Activated CD8-positive, alpha-beta T cell treated with anti-CD3 and anti-CD28 coated beads for 36 hours (primary cell): ENCODE data around the gene ELFN2. TPM values are rescaled to one million over a fixed set of nuclear protein-coding genes. Genes with fewer than 3 reads are reported as not detected.

Experiments
- ATAC-seq: fragments of 200-7000 bp; cut with Tn5 transposase; one replicate; pipeline ENCODE4 v1.10.0; 2021; ENCODE audit warnings: mild to moderate bottlenecking, moderate library complexity
- CTCF ChIA-PET: fragments of 350-600 bp; sonication (Branson Sonifier 250); formaldehyde crosslinking; loops from one replicate; lab custom pipeline; 2021; ENCODE audit warnings: antibody characterized with exemption; lab: Charles Lee
- POLR2A ChIA-PET: fragments of 350-600 bp; sonication (Branson Sonifier 250); formaldehyde crosslinking; loops from one replicate; lab custom pipeline; 2021; ENCODE audit warnings: antibody characterized with exemption; lab: Charles Lee
- DNase-seq: peaks from one replicate; pipeline ENCODE4 v3.0.0-alpha.2; 2020
- H3K27ac Mint-ChIP-seq: one replicate; pipeline ENCODE4 v1.8.0; 2021; ENCODE audit warnings: mild to moderate bottlenecking, mixed read lengths
- H3K27me3 Mint-ChIP-seq: one replicate; pipeline ENCODE4 v1.8.0; 2021; ENCODE audit warnings: mixed read lengths
- H3K36me3 Mint-ChIP-seq: one replicate; pipeline ENCODE4 v1.8.0; 2021; ENCODE audit warnings: low read depth, mixed read lengths
- H3K4me1 Mint-ChIP-seq: one replicate; pipeline ENCODE4 v1.8.0; 2021; ENCODE audit warnings: low read depth, mixed read lengths
- H3K4me3 Mint-ChIP-seq: one replicate; pipeline ENCODE4 v1.8.0; 2021; ENCODE audit warnings: mild to moderate bottlenecking, moderate library complexity, mixed read lengths
- H3K9me3 Mint-ChIP-seq: one replicate; pipeline ENCODE4 v1.8.0; 2021; ENCODE audit warnings: mixed read lengths
- CTCF ChIP-seq: fragments of 200-600 bp; IDR thresholded peaks from one replicate; pipeline ENCODE4 v1.8.0; 2022; ENCODE audit warnings: antibody characterized with exemption, mild to moderate bottlenecking
- intact Hi-C: fragments of 100-400 bp; cut with micrococcal nuclease; formaldehyde crosslinking; loops from one replicate; pipeline ENCODE4 v1.10.0; 2022
- total RNA-seq, 2 experiments: library from RNA; stranded (reverse); gene quantifications; one replicate each; pipeline ENCODE4 v1.2.3, GENCODE V29; 2021

ELFN2 gene
- total RNA-seq, result under 1 TPM; 0.51 to 0.52 TPM

- H3K9me3 Mint-ChIP-seq, result peaks cover 4% of the 10 kb centered on the region
- peaks cover 16% of the 10 kb centered on the region for H3K4me1 Mint-ChIP-seq
- no peak for TF ChIP-seq CTCF
- H3K36me3 Mint-ChIP-seq, result no peaks in the 10 kb centered on the region
- H3K27ac Mint-ChIP-seq, result no peak within 1 kb of the TSS
- intact Hi-C loops, result no loop called here
- DNase-seq, result no peak
- H3K4me3 Mint-ChIP-seq, result peak within 1 kb of the TSS; percentile 26
- no peak for ATAC-seq
- H3K27me3 Mint-ChIP-seq, result peaks cover 52% of the 10 kb centered on the region
- CTCF ChIA-PET, result interaction anchor here (3.0 to 6.0 kb wide), 2 partner anchors 31 to 111 kb away, joined by 14 to 71 read pairs; no protein-coding TSS in a partner anchor
- POLR2A ChIA-PET, result no interaction called here
Observed at GRCh38 chr22:37427135-37427710, at the start of gene ELFN2. Gene ELFN2 (minus strand): TSS chr22:37427479. CDS start chr22:37375534, 51,945 bp downstream.

- H3K9me3 Mint-ChIP-seq, result no peaks in the 10 kb centered on the region
- H3K4me3 Mint-ChIP-seq, result no peak overlapping the region
- TF ChIP-seq CTCF, result no peak
- peak overlapping the region; percentile 34 for H3K27ac Mint-ChIP-seq
- POLR2A ChIA-PET, result interaction anchor here (1.3 kb wide), 1 partner anchor 8 kb away, joined by 7 read pairs; no protein-coding TSS in a partner anchor
- peaks cover 46% of the 10 kb centered on the region for H3K36me3 Mint-ChIP-seq
- no peaks in the 10 kb centered on the region for H3K27me3 Mint-ChIP-seq
- DNase-seq (no peak), ATAC-seq (no peak)
- CTCF ChIA-PET, result interaction anchor here (0.7 kb wide), 1 partner anchor 21 kb away, joined by 3 read pairs; no protein-coding TSS in a partner anchor
- intact Hi-C loops, result no loop called here
- H3K4me1 Mint-ChIP-seq, result peaks cover 12% of the 10 kb centered on the region
Observed at GRCh38 chr22:37476389-37477329, 49.4 kb upstream of the ELFN2 start.

GRCh38 chr22:37474447-37475090 lies 47.3 kb upstream of the ELFN2 start:
- Mint-ChIP-seq H3K27me3 (no peaks in the 10 kb centered on the region), H3K9me3 (no peaks in the 10 kb centered on the region), H3K36me3 (peaks cover 48% of the 10 kb centered on the region), H3K4me3 (no peak overlapping the region), H3K4me1 (peaks cover 5% of the 10 kb centered on the region), H3K27ac (no peak overlapping the region)
- intact Hi-C loops, result no loop called here
- no peak for DNase-seq
- ChIA-PET POLR2A (interaction anchor here (1.5 kb wide), 1 partner anchor 138 kb away, joined by 4 read pairs; no protein-coding TSS in a partner anchor), CTCF (interaction anchor here (0.9 to 1.0 kb wide), 2 partner anchors 18 to 150 kb away, joined by 3 read pairs; no protein-coding TSS in a partner anchor)
- no peak for ATAC-seq
- TF ChIP-seq CTCF, result no peak

GRCh38 chr22:37473437-37473946 lies 46.2 kb upstream of the ELFN2 start:
- POLR2A ChIA-PET, result interaction anchor here (0.9 to 1.5 kb wide), 2 partner anchors 8 to 137 kb away, joined by 4 to 6 read pairs; no protein-coding TSS in a partner anchor
- DNase-seq (no peak), ATAC-seq (no peak)
- CTCF ChIA-PET, result interaction anchor here (0.9 to 2.8 kb wide), 13 partner anchors 7 to 213 kb away, joined by 3 to 31 read pairs (median 7); partner anchors contain the start of gene MFNG
- no peak overlapping the region for H3K27ac Mint-ChIP-seq
- H3K4me1 Mint-ChIP-seq, result peaks cover 5% of the 10 kb centered on the region
- intact Hi-C loops, result no loop called here
- no peak for TF ChIP-seq CTCF
- H3K27me3 Mint-ChIP-seq, result no peaks in the 10 kb centered on the region
- H3K4me3 Mint-ChIP-seq, result no peak overlapping the region
- H3K36me3 Mint-ChIP-seq, result peaks cover 46% of the 10 kb centered on the region
- H3K9me3 Mint-ChIP-seq, result no peaks in the 10 kb centered on the region
